Cardiac fibroblast (primary cell): Measurements from ENCODE around the gene CACNA2D4.

ENCODE experiments used
- DNase-seq, 2 donors: peaks; one replicate each; pipeline versions ENCODE4 v3.0.0 to v3.0.0-alpha.2; 2010; ENCODE audit warnings: low read depth in 2 of 2
- H3K4me3 ChIP-seq, 2 donors: replicated peaks in 1 of 2; 1 replicate in 1 of 2; 2 replicates in 1 of 2; pipeline ENCODE4 v1.5.1; 2011; ENCODE audit warnings: low read depth in 2 of 2, low read length in 2 of 2, mild to moderate bottlenecking in 2 of 2, moderate library complexity in 1 of 2
- CTCF ChIP-seq: IDR thresholded peaks from one replicate; pipeline ENCODE4 v1.5.1; 2011; ENCODE audit warnings: low read depth, mild to moderate bottlenecking, low read length, inconsistent platforms

Gene CACNA2D4

GRCh38 chr12:1807087-1807860 lies 111.2 kb downstream of the CACNA2D4 start:
- no peak for TF ChIP-seq CTCF
- H3K4me3 ChIP-seq: no peak overlapping the region
- no peak for DNase-seq

- no peak overlapping the region for H3K4me3 ChIP-seq
- peak in 1 of 2 donors; percentile 69 for DNase-seq
- no peak for TF ChIP-seq CTCF
Measured at GRCh38 chr12:1806301-1807086, 112.0 kb downstream of the CACNA2D4 start.

- H3K4me3 ChIP-seq: no peak overlapping the region
- DNase-seq: no peak
- TF ChIP-seq CTCF: no peak
Measured at GRCh38 chr12:1805441-1806081, 112.9 kb downstream of the CACNA2D4 start.

- no peak overlapping the region for H3K4me3 ChIP-seq
- DNase-seq: peak; percentile 92 to 93
- TF ChIP-seq CTCF: no peak
Measured at GRCh38 chr12:1804545-1805332, 113.7 kb downstream of the CACNA2D4 start.

- no peak for DNase-seq
- H3K4me3 ChIP-seq: no peak overlapping the region
- no peak for TF ChIP-seq CTCF
Measured at GRCh38 chr12:1803736-1804135, 114.7 kb downstream of the CACNA2D4 start.

- DNase-seq: no peak
- TF ChIP-seq CTCF: no peak
- H3K4me3 ChIP-seq: no peak overlapping the region
Measured at GRCh38 chr12:1801303-1801975, 117.0 kb downstream of the CACNA2D4 start.
